Measurements from ENCODE around the gene DMRT1.

Gene DMRT1

GRCh38 chr9:920927-921326 is 79.4 kb downstream of the DMRT1 start:
- no peak overlapping the region for H2AK5ac ChIP-seq (ENCODE audit: low read length)
- H4K91ac ChIP-seq (ENCODE audit: low read depth, low read length), result no peak overlapping the region
- no peak overlapping the region for H2BK120ac ChIP-seq (ENCODE audit: insufficient read depth, low read length, poor library complexity)
- no peak overlapping the region for H3K9ac ChIP-seq (ENCODE audit: low read length)
- no peak overlapping the region for H3K23ac ChIP-seq (ENCODE audit: low read length)
- WGBS (ENCODE audit: extremely low coverage, insufficient coverage, insufficient read length), result no CpG with 5 or more reads among the region's 4 CpGs
- H3K4me2 ChIP-seq (ENCODE audit: low read length), result no peak overlapping the region
- no peak overlapping the region for H3K18ac ChIP-seq (ENCODE audit: low read length)
- no peak overlapping the region for H2BK12ac ChIP-seq (ENCODE audit: low read length)
- no peak overlapping the region for H3K27ac ChIP-seq (ENCODE audit: low read depth, low read length)
- no peak overlapping the region for H4K8ac ChIP-seq (ENCODE audit: low read depth, low read length)
- H3K79me2 ChIP-seq (ENCODE audit: control insufficient read depth, insufficient read depth, low read length, poor library complexity), result no peaks in the 10 kb centered on the region
- no peaks in the 10 kb centered on the region for H3K4me1 ChIP-seq (ENCODE audit: control insufficient read depth in 1 of 2, insufficient read depth in 2 of 2, low read length in 2 of 2)
- H3K4me3 ChIP-seq (ENCODE audit: low read depth, low read length), result no peak overlapping the region
- H3K14ac ChIP-seq (ENCODE audit: low read length), result no peak overlapping the region
- no peak for DNase-seq
- no peak overlapping the region for H3K4ac ChIP-seq (ENCODE audit: low read depth, low read length)
- H2BK5ac ChIP-seq (ENCODE audit: low read depth, low read length, poor library complexity), result no peak overlapping the region
- H3K36me3 ChIP-seq (ENCODE audit: control insufficient read depth in 1 of 2, insufficient read depth in 2 of 2, low read length in 2 of 2), result no peaks in the 10 kb centered on the region
- no peaks in the 10 kb centered on the region for H3K9me3 ChIP-seq (ENCODE audit: insufficient read depth, low read depth, low read length)
- H3K27me3 ChIP-seq (ENCODE audit: insufficient read depth, low read length), result no peaks in the 10 kb centered on the region
- no peak overlapping the region for H2AFZ ChIP-seq (ENCODE audit: insufficient read depth, low read length, poor library complexity)
- no peaks in the 10 kb centered on the region for H3K79me1 ChIP-seq (ENCODE audit: low read length)
- H4K12ac ChIP-seq (ENCODE audit: low read depth, low read length), result no peak overlapping the region

DNA sequence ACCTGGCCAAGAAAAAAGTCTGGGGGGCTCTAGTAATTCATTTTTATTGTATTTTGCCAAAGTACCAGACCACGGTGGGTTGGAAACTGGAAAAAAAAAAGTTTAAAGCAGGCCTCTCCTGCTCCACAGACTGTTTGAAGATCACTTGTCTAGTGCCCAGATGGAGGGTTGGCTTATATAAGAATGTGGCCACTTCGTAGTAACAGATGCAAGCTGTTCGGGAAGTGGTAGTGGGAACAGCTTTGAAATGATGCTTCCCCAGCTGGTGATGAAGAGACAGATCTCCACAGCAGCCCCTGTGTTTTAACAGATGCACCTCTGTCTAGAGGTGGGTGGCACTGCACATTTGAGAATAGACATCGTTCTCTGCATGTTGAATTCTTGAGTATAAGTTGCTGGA is 80.7 kb downstream of the DMRT1 start:
- Histone ChIP-seq H4K8ac (ENCODE audit: low read depth, low read length) (no peak overlapping the region), H2BK120ac (ENCODE audit: insufficient read depth, low read length, poor library complexity) (no peak overlapping the region), H3K27ac (ENCODE audit: low read depth, low read length) (no peak overlapping the region), H4K91ac (ENCODE audit: low read depth, low read length) (no peak overlapping the region), H3K4me1 (ENCODE audit: control insufficient read depth in 1 of 2, insufficient read depth in 2 of 2, low read length in 2 of 2) (peaks cover 0 to 1% of the 10 kb centered on the region in 2 experiments), H3K18ac (ENCODE audit: low read length) (no peak overlapping the region), H3K4ac (ENCODE audit: low read depth, low read length) (no peak overlapping the region), H2BK12ac (ENCODE audit: low read length) (no peak overlapping the region), H3K4me2 (ENCODE audit: low read length) (no peak overlapping the region), H2AK5ac (ENCODE audit: low read length) (no peak overlapping the region), H3K36me3 (ENCODE audit: control insufficient read depth in 1 of 2, insufficient read depth in 2 of 2, low read length in 2 of 2) (no peaks in the 10 kb centered on the region), H3K9ac (ENCODE audit: low read length) (no peak overlapping the region), H3K79me2 (ENCODE audit: control insufficient read depth, insufficient read depth, low read length, poor library complexity) (no peaks in the 10 kb centered on the region), H3K14ac (ENCODE audit: low read length) (no peak overlapping the region), H4K12ac (ENCODE audit: low read depth, low read length) (no peak overlapping the region), H3K4me3 (ENCODE audit: low read depth, low read length) (no peak overlapping the region), H3K9me3 (ENCODE audit: insufficient read depth, low read depth, low read length) (no peaks in the 10 kb centered on the region), H3K23ac (ENCODE audit: low read length) (no peak overlapping the region), H2BK5ac (ENCODE audit: low read depth, low read length, poor library complexity) (no peak overlapping the region), H3K79me1 (ENCODE audit: low read length) (no peaks in the 10 kb centered on the region), H2AFZ (ENCODE audit: insufficient read depth, low read length, poor library complexity) (no peak overlapping the region), H3K27me3 (ENCODE audit: insufficient read depth, low read length) (no peaks in the 10 kb centered on the region)
- no CpG with 5 or more reads among the region's 4 CpGs for WGBS (ENCODE audit: extremely low coverage, insufficient coverage, insufficient read length)
- no peak for DNase-seq

DNA sequence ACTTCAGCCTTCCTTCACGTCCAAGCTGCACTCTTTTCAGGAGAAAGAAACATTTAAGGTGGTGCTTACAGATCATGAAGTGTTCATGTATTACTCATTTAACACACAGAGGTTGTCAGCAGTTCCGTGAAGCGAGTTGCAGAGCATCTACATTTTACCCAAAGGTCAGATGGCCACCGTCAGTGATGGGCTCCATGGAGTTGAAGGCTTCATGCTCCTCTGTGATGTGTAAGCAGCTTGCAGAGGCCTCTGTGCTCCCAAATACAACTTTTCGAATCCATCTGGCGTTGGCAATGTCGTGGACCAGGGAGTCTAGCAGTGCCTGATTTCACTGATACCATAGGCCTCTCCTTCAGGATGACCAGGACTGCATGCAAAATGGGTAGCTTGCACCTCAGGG is 81.2 kb downstream of the DMRT1 start:
- WGBS (ENCODE audit: extremely low coverage, insufficient coverage, insufficient read length), result no CpG with 5 or more reads among the region's 7 CpGs
- H4K12ac ChIP-seq (ENCODE audit: low read depth, low read length), result no peak overlapping the region
- no peak for DNase-seq
- H2AFZ ChIP-seq (ENCODE audit: insufficient read depth, low read length, poor library complexity), result no peak overlapping the region
- no peaks in the 10 kb centered on the region for H3K9me3 ChIP-seq (ENCODE audit: insufficient read depth, low read depth, low read length)
- no peak overlapping the region for H3K23ac ChIP-seq (ENCODE audit: low read length)
- H4K8ac ChIP-seq (ENCODE audit: low read depth, low read length), result no peak overlapping the region
- H3K4me1 ChIP-seq (ENCODE audit: control insufficient read depth in 1 of 2, insufficient read depth in 2 of 2, low read length in 2 of 2), result peaks cover 0 to 1% of the 10 kb centered on the region in 2 experiments
- H3K79me1 ChIP-seq (ENCODE audit: low read length), result no peaks in the 10 kb centered on the region
- no peaks in the 10 kb centered on the region for H3K27me3 ChIP-seq (ENCODE audit: insufficient read depth, low read length)
- no peak overlapping the region for H2BK5ac ChIP-seq (ENCODE audit: low read depth, low read length, poor library complexity)
- no peak overlapping the region for H3K27ac ChIP-seq (ENCODE audit: low read depth, low read length)
- no peak overlapping the region for H3K4ac ChIP-seq (ENCODE audit: low read depth, low read length)
- H3K36me3 ChIP-seq (ENCODE audit: control insufficient read depth in 1 of 2, insufficient read depth in 2 of 2, low read length in 2 of 2), result no peaks in the 10 kb centered on the region
- H3K4me2 ChIP-seq (ENCODE audit: low read length), result no peak overlapping the region
- no peak overlapping the region for H3K4me3 ChIP-seq (ENCODE audit: low read depth, low read length)
- no peak overlapping the region for H2AK5ac ChIP-seq (ENCODE audit: low read length)
- no peak overlapping the region for H3K9ac ChIP-seq (ENCODE audit: low read length)
- H3K14ac ChIP-seq (ENCODE audit: low read length), result no peak overlapping the region
- H2BK12ac ChIP-seq (ENCODE audit: low read length), result no peak overlapping the region
- H4K91ac ChIP-seq (ENCODE audit: low read depth, low read length), result no peak overlapping the region
- no peak overlapping the region for H3K18ac ChIP-seq (ENCODE audit: low read length)
- no peak overlapping the region for H2BK120ac ChIP-seq (ENCODE audit: insufficient read depth, low read length, poor library complexity)
- no peaks in the 10 kb centered on the region for H3K79me2 ChIP-seq (ENCODE audit: control insufficient read depth, insufficient read depth, low read length, poor library complexity)

- Histone ChIP-seq H3K79me2 (ENCODE audit: control insufficient read depth, insufficient read depth, low read length, poor library complexity) (no peaks in the 10 kb centered on the region), H2BK12ac (ENCODE audit: low read length) (no peak overlapping the region), H4K12ac (ENCODE audit: low read depth, low read length) (no peak overlapping the region), H3K23ac (ENCODE audit: low read length) (no peak overlapping the region), H3K4me1 (ENCODE audit: control insufficient read depth in 1 of 2, insufficient read depth in 2 of 2, low read length in 2 of 2) (peaks cover 0 to 1% of the 10 kb centered on the region in 2 experiments), H3K36me3 (ENCODE audit: control insufficient read depth in 1 of 2, insufficient read depth in 2 of 2, low read length in 2 of 2) (no peaks in the 10 kb centered on the region), H2BK120ac (ENCODE audit: insufficient read depth, low read length, poor library complexity) (no peak overlapping the region), H4K8ac (ENCODE audit: low read depth, low read length) (no peak overlapping the region), H3K4me3 (ENCODE audit: low read depth, low read length) (no peak overlapping the region), H3K9ac (ENCODE audit: low read length) (no peak overlapping the region), H2BK5ac (ENCODE audit: low read depth, low read length, poor library complexity) (no peak overlapping the region), H3K18ac (ENCODE audit: low read length) (no peak overlapping the region), H3K27me3 (ENCODE audit: insufficient read depth, low read length) (peaks cover under 1% of the 10 kb centered on the region), H4K91ac (ENCODE audit: low read depth, low read length) (no peak overlapping the region), H3K14ac (ENCODE audit: low read length) (no peak overlapping the region), H2AK5ac (ENCODE audit: low read length) (no peak overlapping the region), H3K79me1 (ENCODE audit: low read length) (peaks cover 2% of the 10 kb centered on the region), H3K4me2 (ENCODE audit: low read length) (no peak overlapping the region), H2AFZ (ENCODE audit: insufficient read depth, low read length, poor library complexity) (no peak overlapping the region), H3K9me3 (ENCODE audit: insufficient read depth, low read depth, low read length) (no peaks in the 10 kb centered on the region), H3K27ac (ENCODE audit: low read depth, low read length) (no peak overlapping the region), H3K4ac (ENCODE audit: low read depth, low read length) (no peak overlapping the region)
- no peak for DNase-seq
- WGBS (ENCODE audit: extremely low coverage, insufficient coverage, insufficient read length), result no CpG with 5 or more reads among the region's 8 CpGs
Observed at GRCh38 chr9:926976-927375, 85.5 kb downstream of the DMRT1 start.

All from trophoblast cell (in vitro differentiated cells and primary cell).